GM15510 (cell line): ENCODE results near the gene PDZRN3.

ENCODE experiments used
- POLR2A ChIP-seq: IDR thresholded peaks from 3 replicates; pipeline ENCODE4 v1.6.1; 2011; ENCODE audit warnings: borderline replicate concordance; ENCODE audit not compliant: insufficient read length; ENCODE audit errors: extremely low read depth

The PDZRN3 gene

GRCh38 chr3:73535931-73536330 is 88.8 kb downstream of the PDZRN3 start:
- TF ChIP-seq POLR2A, result no peak

- no peak for TF ChIP-seq POLR2A
Observed at GRCh38 chr3:73535137-73535536, 89.6 kb downstream of the PDZRN3 start.

GRCh38 chr3:73530022-73530396 is 94.7 kb downstream of the PDZRN3 start:
- no peak for TF ChIP-seq POLR2A

- no peak for TF ChIP-seq POLR2A
Observed at GRCh38 chr3:73529308-73530021, 95.3 kb downstream of the PDZRN3 start.

- TF ChIP-seq POLR2A, result no peak
Observed at GRCh38 chr3:73525591-73525990, 99.2 kb downstream of the PDZRN3 start.

- TF ChIP-seq POLR2A, result no peak
Observed at GRCh38 chr3:73523661-73524060, 101.1 kb downstream of the PDZRN3 start.

GRCh38 chr3:73521734-73522336 is 102.9 kb downstream of the PDZRN3 start:
- no peak for TF ChIP-seq POLR2A

- no peak for TF ChIP-seq POLR2A
Observed at GRCh38 chr3:73520931-73521461, 103.7 kb downstream of the PDZRN3 start.

GRCh38 chr3:73516631-73517030 is 108.1 kb downstream of the PDZRN3 start:
- no peak for TF ChIP-seq POLR2A

- TF ChIP-seq POLR2A, result no peak
Observed at GRCh38 chr3:73513260-73513659, 111.5 kb downstream of the PDZRN3 start.

GRCh38 chr3:73511571-73512525 is 112.9 kb downstream of the PDZRN3 start:
- TF ChIP-seq POLR2A, result no peak

GRCh38 chr3:73510784-73511183 is 114.0 kb downstream of the PDZRN3 start:
- no peak for TF ChIP-seq POLR2A

- TF ChIP-seq POLR2A, result no peak
Observed at GRCh38 chr3:73510334-73510733, 114.4 kb downstream of the PDZRN3 start.

- TF ChIP-seq POLR2A, result no peak
Observed at GRCh38 chr3:73509816-73510215, 114.9 kb downstream of the PDZRN3 start.

- no peak for TF ChIP-seq POLR2A
Observed at GRCh38 chr3:73509066-73509465, 115.7 kb downstream of the PDZRN3 start.
